Neuronal stem cell (in vitro differentiated cells): ENCODE results near the gene PTPN14.

Experiments used
- DNase-seq: peaks from one replicate; pipeline ENCODE4 v3.0.0-alpha.2; 2013; ENCODE audit warnings: low spot score
- H2AFZ ChIP-seq: one replicate; pipeline ENCODE4 v1.6.1; 2013; ENCODE audit warnings: mild to moderate bottlenecking, low read length, inconsistent platforms
- H2AK5ac ChIP-seq: 2 replicates; pipeline ENCODE4 v1.6.1; 2013; ENCODE audit warnings: low read depth, mild to moderate bottlenecking, inconsistent platforms, low read length, moderate library complexity, mixed read lengths
- H2BK120ac ChIP-seq: 2 replicates; pipeline ENCODE4 v1.6.1; 2013; ENCODE audit warnings: low read depth, mild to moderate bottlenecking, inconsistent platforms, low read length, moderate library complexity, mixed read lengths
- H2BK12ac ChIP-seq: one replicate; pipeline ENCODE4 v1.6.1; 2013; ENCODE audit warnings: low read length, inconsistent platforms
- H2BK15ac ChIP-seq: 2 replicates; pipeline ENCODE4 v1.6.1; 2013; ENCODE audit warnings: mild to moderate bottlenecking, low read length, inconsistent platforms, mixed read lengths
- H2BK5ac ChIP-seq: one replicate; pipeline ENCODE4 v1.6.1; 2013; ENCODE audit warnings: inconsistent platforms, mild to moderate bottlenecking, low read length, moderate library complexity
- H3K14ac ChIP-seq: one replicate; pipeline ENCODE4 v1.6.1; 2013; ENCODE audit warnings: low read length, inconsistent platforms
- H3K18ac ChIP-seq: 2 replicates; pipeline ENCODE4 v1.6.1; 2013; ENCODE audit warnings: low read length, inconsistent platforms
- H3K23ac ChIP-seq: 2 replicates; pipeline ENCODE4 v1.6.1; 2013; ENCODE audit warnings: low read depth, mild to moderate bottlenecking, mixed read lengths, low read length, inconsistent platforms; ENCODE audit not compliant: poor library complexity
- H3K27ac ChIP-seq: replicated peaks from 3 replicates; pipeline ENCODE4 v1.5.1; 2013; ENCODE audit warnings: low read length, inconsistent platforms
- H3K27me3 ChIP-seq, 3 experiments: 2 replicates each; pipeline ENCODE4 v1.6.1; 2013; ENCODE audit warnings: low read length in 3 of 3, mild to moderate bottlenecking in 2 of 3, inconsistent platforms in 1 of 3, low read depth in 1 of 3, mixed read lengths in 1 of 3, moderate library complexity in 1 of 3; ENCODE audit not compliant: control insufficient read depth in 3 of 3, insufficient read depth in 3 of 3
- H3K36me3 ChIP-seq, 2 donors: replicated peaks in 1 of 2; 2 replicates each; pipeline ENCODE4 v1.6.1; 2013; ENCODE audit warnings: low read length in 2 of 2; ENCODE audit not compliant: control insufficient read depth in 2 of 2, insufficient read depth in 2 of 2
- H3K4ac ChIP-seq: 2 replicates; pipeline ENCODE4 v1.6.1; 2013; ENCODE audit warnings: inconsistent platforms, mild to moderate bottlenecking, low read length, moderate library complexity
- H3K4me1 ChIP-seq, 2 donors: 1 replicate in 1 of 2; 2 replicates in 1 of 2; pipeline ENCODE4 v1.6.1; 2013; ENCODE audit warnings: low read length in 2 of 2, low read depth in 1 of 2; ENCODE audit not compliant: control insufficient read depth in 2 of 2, insufficient read depth in 1 of 2
- H3K4me2 ChIP-seq: one replicate; pipeline ENCODE4 v1.6.1; 2013; ENCODE audit warnings: mild to moderate bottlenecking, low read length, inconsistent platforms; ENCODE audit not compliant: insufficient read depth, poor library complexity, severe bottlenecking
- H3K4me3 ChIP-seq, 2 donors: 2 replicates each; pipeline ENCODE4 v1.5.1; 2013; ENCODE audit warnings: low read length in 2 of 2, mild to moderate bottlenecking in 2 of 2, inconsistent platforms in 1 of 2, moderate library complexity in 1 of 2
- H3K79me1 ChIP-seq: one replicate; pipeline ENCODE4 v1.6.1; 2013; ENCODE audit warnings: low read depth, mild to moderate bottlenecking, inconsistent platforms, low read length, moderate library complexity
- H3K9ac ChIP-seq: one replicate; pipeline ENCODE4 v1.6.1; 2013; ENCODE audit warnings: mild to moderate bottlenecking, low read depth, low read length, inconsistent platforms; ENCODE audit not compliant: poor library complexity
- H3K9me3 ChIP-seq, 2 donors: replicated peaks in 1 of 2; 2 replicates each; pipeline versions ENCODE3 to v1.6.1; 2013; ENCODE audit warnings: low read length in 2 of 2, mild to moderate bottlenecking in 2 of 2, inconsistent platforms in 1 of 2, low read depth in 1 of 2, mixed read lengths in 1 of 2, moderate library complexity in 1 of 2; ENCODE audit not compliant: control insufficient read depth in 2 of 2, insufficient read depth in 1 of 2
- H4K8ac ChIP-seq: one replicate; pipeline ENCODE4 v1.6.1; 2013; ENCODE audit warnings: low read depth, mild to moderate bottlenecking, inconsistent platforms, low read length, moderate library complexity
- H4K91ac ChIP-seq: one replicate; pipeline ENCODE4 v1.6.1; 2013; ENCODE audit warnings: low read length, low read depth, mild to moderate bottlenecking, inconsistent platforms; ENCODE audit not compliant: poor library complexity
- WGBS, 2 donors: extraction: QIAGEN DNeasy Blood & Tissue Kit; methylation state at CpG; one replicate each; pipeline ENCODE4 v1.1.7; 2013; ENCODE audit warnings: missing lambda C conversion rate in 2 of 2, mixed read lengths in 1 of 2; ENCODE audit not compliant: insufficient read length in 2 of 2, insufficient replicate concordance in 1 of 2; ENCODE audit errors: extremely low coverage in 2 of 2; 5-methylcytosine and 5-hydroxymethylcytosine counted together

The PTPN14 gene

GRCh38 chr1:214471458-214471857, 79.9 kb downstream of the PTPN14 start:
- WGBS, 2 donors: no CpG with 5 or more reads among the region's 2 CpGs
- Histone ChIP-seq H3K18ac (no peak overlapping the region), H2BK15ac (no peak overlapping the region), H2BK120ac (no peak overlapping the region), H3K4me3 (no peak overlapping the region), H3K4me1 (peaks cover 2 to 7% of the 10 kb centered on the region in 2 donors), H4K8ac (no peak overlapping the region), H3K4ac (no peak overlapping the region), H3K23ac (no peak overlapping the region), H3K9ac (no peak overlapping the region), H3K9me3 (peaks cover 0 to 4% of the 10 kb centered on the region in 2 donors), H2AFZ (no peak overlapping the region), H3K79me1 (no peaks in the 10 kb centered on the region), H3K27me3 (no peaks in the 10 kb centered on the region), H4K91ac (no peak overlapping the region), H2AK5ac (no peak overlapping the region), H3K36me3 (no peaks in the 10 kb centered on the region), H3K4me2 (no peak overlapping the region), H2BK5ac (no peak overlapping the region), H2BK12ac (no peak overlapping the region), H3K14ac (no peak overlapping the region), H3K27ac (no peak overlapping the region)
- DNase-seq: no peak

DNA sequence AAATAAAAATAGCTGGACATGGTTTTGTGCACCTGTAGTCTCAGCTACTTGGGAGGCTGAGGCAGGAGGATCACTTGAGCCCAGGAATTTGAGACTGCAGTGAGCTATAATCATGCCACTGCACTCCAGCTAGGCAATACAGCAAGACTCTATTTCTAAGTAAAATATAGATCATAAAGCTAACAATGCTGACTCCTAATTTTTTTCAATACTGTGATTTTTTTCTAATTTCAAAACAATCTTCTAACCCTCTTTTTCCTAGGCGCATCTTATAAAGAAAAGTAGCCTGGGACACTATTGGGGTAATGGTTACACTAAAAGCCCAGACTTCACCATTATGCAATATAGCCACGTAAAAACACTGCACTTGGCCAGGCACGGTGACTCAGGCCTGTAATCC, 81.3 kb downstream of the PTPN14 start:
- H3K4me1 ChIP-seq: peaks cover 1 to 2% of the 10 kb centered on the region in 2 donors
- no peak overlapping the region for H3K4me2 ChIP-seq
- H3K9ac ChIP-seq: no peak overlapping the region
- H3K14ac ChIP-seq: no peak overlapping the region
- peaks cover 0 to 4% of the 10 kb centered on the region in 2 donors for H3K9me3 ChIP-seq
- no peak overlapping the region for H4K8ac ChIP-seq
- no peak overlapping the region for H3K4me3 ChIP-seq
- no CpG with 5 or more reads among the region's 3 CpGs for WGBS, 2 donors
- no peak overlapping the region for H3K27ac ChIP-seq
- no peak overlapping the region for H3K4ac ChIP-seq
- H2BK12ac ChIP-seq: no peak overlapping the region
- H4K91ac ChIP-seq: no peak overlapping the region
- H2AFZ ChIP-seq: no peak overlapping the region
- H3K36me3 ChIP-seq: no peaks in the 10 kb centered on the region
- DNase-seq: no peak
- H2BK120ac ChIP-seq: no peak overlapping the region
- H2AK5ac ChIP-seq: no peak overlapping the region
- no peak overlapping the region for H3K23ac ChIP-seq
- no peak overlapping the region for H3K18ac ChIP-seq
- no peak overlapping the region for H2BK5ac ChIP-seq
- H3K79me1 ChIP-seq: no peaks in the 10 kb centered on the region
- no peaks in the 10 kb centered on the region for H3K27me3 ChIP-seq
- H2BK15ac ChIP-seq: no peak overlapping the region

- Histone ChIP-seq H3K9me3 (peaks cover 0 to 4% of the 10 kb centered on the region in 2 donors), H3K4me1 (peaks cover 2 to 4% of the 10 kb centered on the region in 2 donors), H3K27me3 (no peaks in the 10 kb centered on the region), H2BK5ac (no peak overlapping the region), H3K4me3 (no peak overlapping the region), H2AK5ac (no peak overlapping the region), H3K27ac (no peak overlapping the region), H2BK120ac (no peak overlapping the region), H3K23ac (no peak overlapping the region), H3K14ac (no peak overlapping the region), H3K4me2 (no peak overlapping the region), H4K91ac (no peak overlapping the region), H4K8ac (no peak overlapping the region), H3K4ac (no peak overlapping the region), H2BK15ac (no peak overlapping the region), H2AFZ (no peak overlapping the region), H3K36me3 (peaks cover 0 to 2% of the 10 kb centered on the region in 2 donors), H3K79me1 (no peaks in the 10 kb centered on the region), H3K18ac (no peak overlapping the region), H2BK12ac (no peak overlapping the region), H3K9ac (no peak overlapping the region)
- WGBS, 2 donors: no CpG with 5 or more reads among the region's 1 CpG
- DNase-seq: no peak
These were observed 82.1 kb downstream of the PTPN14 start for GRCh38 chr1:214469290-214469689.

- no peak overlapping the region for H3K14ac ChIP-seq
- no peak overlapping the region for H3K18ac ChIP-seq
- H3K4me3 ChIP-seq: no peak overlapping the region
- no peak overlapping the region for H4K8ac ChIP-seq
- no peak overlapping the region for H2AK5ac ChIP-seq
- no peak overlapping the region for H2BK12ac ChIP-seq
- H3K27ac ChIP-seq: no peak overlapping the region
- DNase-seq: no peak
- no peak overlapping the region for H3K4me2 ChIP-seq
- H3K27me3 ChIP-seq: no peaks in the 10 kb centered on the region
- no CpG with 5 or more reads among the region's 1 CpG for WGBS, 2 donors
- no peaks in the 10 kb centered on the region for H3K79me1 ChIP-seq
- peaks cover 0 to 2% of the 10 kb centered on the region in 2 donors for H3K36me3 ChIP-seq
- H3K4ac ChIP-seq: no peak overlapping the region
- no peak overlapping the region for H2BK120ac ChIP-seq
- H3K4me1 ChIP-seq: peaks cover 5 to 7% of the 10 kb centered on the region in 2 donors
- H3K23ac ChIP-seq: no peak overlapping the region
- no peak overlapping the region for H3K9ac ChIP-seq
- no peak overlapping the region for H4K91ac ChIP-seq
- no peak overlapping the region for H2BK15ac ChIP-seq
- no peak overlapping the region for H2AFZ ChIP-seq
- H3K9me3 ChIP-seq: peaks cover 0 to 4% of the 10 kb centered on the region in 2 donors
- no peak overlapping the region for H2BK5ac ChIP-seq
These were observed 84.3 kb downstream of the PTPN14 start for GRCh38 chr1:214467078-214467585.
